T-helper 1 cell treated with Interleukin-12 subunit alpha and Interleukin-12 subunit beta and Interleukin-4 antibody, amounts not matched to agents 30 μg/mL and 1 μg/mL, for 36 hours (primary cell): Measurements from ENCODE around the gene STXBP5.
"Not testable (repeated sequence)": the region's sequence is repeated elsewhere in the genome, so short reads cannot be mapped to it uniquely, and the experiment has no call there.

ENCODE experiments used
- H3K27ac Mint-ChIP-seq: one replicate; pipeline ENCODE4 v1.8.0; 2021; ENCODE audit warnings: mild to moderate bottlenecking, mixed read lengths
- H3K27me3 Mint-ChIP-seq: one replicate; pipeline ENCODE4 v1.8.0; 2021; ENCODE audit warnings: low read depth, mixed read lengths
- H3K36me3 Mint-ChIP-seq: one replicate; pipeline ENCODE4 v1.8.0; 2021; ENCODE audit warnings: low read depth, mixed read lengths
- H3K4me1 Mint-ChIP-seq: one replicate; pipeline ENCODE4 v1.8.0; 2021; ENCODE audit warnings: low read depth, mixed read lengths
- H3K4me3 Mint-ChIP-seq: one replicate; pipeline ENCODE4 v1.8.0; 2021; ENCODE audit warnings: mild to moderate bottlenecking, moderate library complexity, mixed read lengths
- H3K9me3 Mint-ChIP-seq: one replicate; pipeline ENCODE4 v1.8.0; 2021; ENCODE audit warnings: mixed read lengths

The STXBP5 gene

DNA sequence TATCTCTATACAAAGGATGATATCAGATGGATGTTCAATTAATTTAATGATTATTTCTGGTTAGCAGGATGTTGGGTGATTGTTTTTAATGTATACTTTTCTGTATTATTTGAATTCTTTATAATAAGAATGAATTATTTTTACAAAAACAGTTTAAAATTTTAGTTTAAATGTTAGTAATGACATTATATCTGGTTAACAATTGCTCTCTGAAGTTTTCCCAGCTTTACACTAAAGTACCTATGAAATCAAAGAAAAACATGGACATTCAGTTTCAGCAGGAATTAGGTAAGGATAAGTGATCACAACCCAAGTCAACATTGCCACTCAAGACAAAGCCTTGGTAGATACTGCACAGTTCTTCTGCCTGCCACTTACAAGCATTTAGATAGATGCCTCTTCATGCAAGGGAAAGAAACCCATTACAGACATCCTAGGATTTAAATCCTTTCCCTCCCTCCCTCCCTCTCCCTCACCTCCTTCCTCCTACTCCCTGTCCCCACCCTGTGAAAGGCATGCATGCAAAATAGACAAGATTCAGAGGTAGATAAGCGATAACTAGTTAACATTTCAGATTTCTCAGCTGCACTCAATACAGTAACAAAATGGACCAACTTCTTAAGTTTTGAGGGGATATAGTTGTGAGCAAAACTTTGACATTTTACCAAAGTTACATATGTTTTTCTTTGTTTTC lies 143.8 kb downstream of the STXBP5 start:
- H3K27me3 Mint-ChIP-seq: no peaks in the 10 kb centered on the region

DNA sequence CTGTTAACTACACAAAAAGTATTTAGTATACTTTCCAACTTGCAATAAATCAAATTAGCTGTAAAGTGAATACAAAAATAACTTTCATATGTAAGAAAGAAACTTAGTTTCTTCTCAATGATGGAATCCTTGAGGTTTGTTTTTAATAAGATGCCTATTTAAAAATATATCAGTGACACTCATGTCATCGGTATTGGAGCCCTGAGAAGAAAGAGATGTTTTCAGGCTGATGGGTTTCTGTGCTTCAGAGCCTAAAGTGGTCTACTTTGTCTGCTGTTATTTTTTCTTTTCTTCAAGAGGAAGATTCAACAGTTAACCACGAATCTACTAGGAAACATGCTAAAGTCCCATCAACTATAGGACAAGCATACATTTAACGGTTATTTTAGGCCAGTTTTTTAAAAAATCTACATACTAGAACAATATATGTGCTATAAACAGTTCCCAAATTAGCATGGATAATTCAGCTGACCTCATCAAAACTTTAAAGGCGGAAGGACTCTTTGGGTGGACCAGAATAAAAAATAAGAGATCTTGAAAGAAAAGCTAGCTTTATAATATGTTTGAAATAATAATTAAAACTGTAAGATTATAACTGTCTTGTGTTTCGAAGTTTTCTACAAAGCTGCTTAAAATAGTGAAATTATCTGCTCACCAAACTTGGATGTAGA lies 157.2 kb downstream of the STXBP5 start:
- Mint-ChIP-seq H3K4me1 (no peaks in the 10 kb centered on the region), H3K27ac (no peak overlapping the region), H3K9me3 (peaks cover 3% of the 10 kb centered on the region), H3K4me3 (no peak overlapping the region), H3K36me3 (peaks cover 22% of the 10 kb centered on the region), H3K27me3 (no peaks in the 10 kb centered on the region)

More for the DNA sequence above, 143.8 kb downstream of the STXBP5 start:
- no peaks in the 10 kb centered on the region for H3K9me3 Mint-ChIP-seq
- no peak overlapping the region for H3K27ac Mint-ChIP-seq
- no peaks in the 10 kb centered on the region for H3K4me1 Mint-ChIP-seq
- H3K4me3 Mint-ChIP-seq: no peak overlapping the region
- H3K36me3 Mint-ChIP-seq: peaks cover 5% of the 10 kb centered on the region

- H3K27me3 Mint-ChIP-seq: no peaks in the 10 kb centered on the region
- H3K4me1 Mint-ChIP-seq: no peaks in the 10 kb centered on the region
- peaks cover 9% of the 10 kb centered on the region for H3K36me3 Mint-ChIP-seq
- no peaks in the 10 kb centered on the region for H3K9me3 Mint-ChIP-seq
- H3K4me3 Mint-ChIP-seq: no peak overlapping the region
- H3K27ac Mint-ChIP-seq: no peak overlapping the region
These were observed 162.1 kb downstream of the STXBP5 start for GRCh38 chr6:147366290-147366689.

DNA sequence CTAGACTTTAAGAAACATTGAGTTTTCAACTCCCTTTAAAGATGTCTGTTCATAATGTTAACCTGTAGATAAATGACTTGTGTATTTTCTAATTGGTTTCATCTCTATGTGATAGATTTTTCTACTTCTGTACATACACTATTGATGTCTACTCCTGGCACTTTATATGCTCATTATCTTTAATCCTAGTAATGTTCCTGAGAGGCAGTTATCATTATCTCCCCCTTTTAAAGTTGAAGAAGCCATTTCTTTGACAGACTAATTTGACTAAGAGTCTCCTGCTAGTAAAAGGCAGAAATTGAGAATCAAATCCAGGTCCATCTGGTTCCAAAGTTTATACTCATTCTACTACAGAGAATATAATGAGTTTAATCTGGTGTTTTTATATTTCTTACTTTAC lies 167.1 kb downstream of the STXBP5 start:
- no peaks in the 10 kb centered on the region for H3K27me3 Mint-ChIP-seq
- no peaks in the 10 kb centered on the region for H3K9me3 Mint-ChIP-seq
- H3K27ac Mint-ChIP-seq: no peak overlapping the region
- no peak overlapping the region for H3K4me3 Mint-ChIP-seq
- H3K36me3 Mint-ChIP-seq: peaks cover 13% of the 10 kb centered on the region
- no peaks in the 10 kb centered on the region for H3K4me1 Mint-ChIP-seq

GRCh38 chr6:147372806-147373205 lies 168.6 kb downstream of the STXBP5 start:
- Mint-ChIP-seq H3K36me3 (peaks cover 18% of the 10 kb centered on the region), H3K9me3 (no peaks in the 10 kb centered on the region), H3K4me1 (no peaks in the 10 kb centered on the region), H3K27ac (no peak overlapping the region), H3K4me3 (no peak overlapping the region), H3K27me3 (no peaks in the 10 kb centered on the region)

DNA sequence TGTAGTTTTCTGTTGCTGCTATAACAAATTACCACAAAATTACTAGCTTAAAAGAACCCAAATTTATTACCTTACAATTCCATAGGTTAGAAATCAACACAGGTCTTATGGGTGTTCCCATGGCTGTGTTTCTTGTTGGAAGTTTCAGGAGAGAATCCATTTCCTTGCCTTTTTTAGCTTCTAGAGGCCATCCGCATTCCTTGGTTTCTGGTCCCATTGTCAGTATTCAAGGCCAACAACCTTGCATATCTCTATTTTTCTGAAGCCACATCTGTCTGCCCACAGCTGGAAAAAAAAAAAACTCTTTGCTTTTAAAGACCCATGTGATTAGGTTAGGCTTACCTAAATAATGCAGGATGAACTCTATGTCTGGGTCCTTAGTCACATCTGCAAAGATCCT lies 174.6 kb downstream of the STXBP5 start:
- H3K4me3 Mint-ChIP-seq: no peak overlapping the region
- H3K9me3 Mint-ChIP-seq: no peaks in the 10 kb centered on the region
- peaks cover 20% of the 10 kb centered on the region for H3K36me3 Mint-ChIP-seq
- H3K27me3 Mint-ChIP-seq: no peaks in the 10 kb centered on the region
- H3K4me1 Mint-ChIP-seq: no peaks in the 10 kb centered on the region
- no peak overlapping the region for H3K27ac Mint-ChIP-seq

DNA sequence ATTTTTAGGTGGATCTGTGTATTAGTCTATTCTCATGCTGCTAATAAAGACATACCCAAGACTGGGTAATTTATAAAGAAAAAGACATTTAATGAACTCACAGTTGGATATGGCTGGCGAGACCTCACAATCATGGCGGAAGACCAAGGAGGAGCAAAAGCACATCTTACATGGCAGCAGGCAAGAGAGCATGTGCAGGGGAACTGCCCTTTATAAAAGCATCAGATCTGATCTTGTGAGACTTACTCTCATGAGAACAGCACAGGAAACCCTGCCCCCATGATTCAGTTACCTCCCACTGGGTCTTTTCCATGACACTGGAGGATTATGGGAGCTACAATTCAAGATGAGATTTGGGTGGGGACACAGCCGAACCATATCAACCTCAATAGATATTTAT lies 176.6 kb downstream of the STXBP5 start:
- H3K27ac Mint-ChIP-seq, H3K4me1 Mint-ChIP-seq, H3K27me3 Mint-ChIP-seq, H3K4me3 Mint-ChIP-seq, H3K9me3 Mint-ChIP-seq: not testable (repeated sequence)
- peaks cover 22% of the 10 kb centered on the region for H3K36me3 Mint-ChIP-seq

- H3K4me1 Mint-ChIP-seq: no peaks in the 10 kb centered on the region
- H3K36me3 Mint-ChIP-seq: peaks cover 18% of the 10 kb centered on the region
- H3K27ac Mint-ChIP-seq: no peak overlapping the region
- no peaks in the 10 kb centered on the region for H3K9me3 Mint-ChIP-seq
- H3K27me3 Mint-ChIP-seq: no peaks in the 10 kb centered on the region
- H3K4me3 Mint-ChIP-seq: no peak overlapping the region
These were observed 177.5 kb downstream of the STXBP5 start for GRCh38 chr6:147381712-147382111.

- Mint-ChIP-seq H3K27ac (no peak overlapping the region), H3K27me3 (no peaks in the 10 kb centered on the region)
These were observed 178.8 kb downstream of the STXBP5 start for GRCh38 chr6:147382945-147383554.

GRCh38 chr6:147384029-147384428 lies 179.8 kb downstream of the STXBP5 start:
- Mint-ChIP-seq H3K4me3 (no peak overlapping the region), H3K9me3 (no peaks in the 10 kb centered on the region), H3K36me3 (peaks cover 11% of the 10 kb centered on the region), H3K4me1 (no peaks in the 10 kb centered on the region), H3K27ac (no peak overlapping the region), H3K27me3 (no peaks in the 10 kb centered on the region)

More at GRCh38 chr6:147382945-147383554, 178.8 kb downstream of the STXBP5 start:
- H3K36me3 Mint-ChIP-seq: peaks cover 13% of the 10 kb centered on the region
- no peaks in the 10 kb centered on the region for H3K4me1 Mint-ChIP-seq
- H3K9me3 Mint-ChIP-seq: no peaks in the 10 kb centered on the region
- H3K4me3 Mint-ChIP-seq: no peak overlapping the region

DNA sequence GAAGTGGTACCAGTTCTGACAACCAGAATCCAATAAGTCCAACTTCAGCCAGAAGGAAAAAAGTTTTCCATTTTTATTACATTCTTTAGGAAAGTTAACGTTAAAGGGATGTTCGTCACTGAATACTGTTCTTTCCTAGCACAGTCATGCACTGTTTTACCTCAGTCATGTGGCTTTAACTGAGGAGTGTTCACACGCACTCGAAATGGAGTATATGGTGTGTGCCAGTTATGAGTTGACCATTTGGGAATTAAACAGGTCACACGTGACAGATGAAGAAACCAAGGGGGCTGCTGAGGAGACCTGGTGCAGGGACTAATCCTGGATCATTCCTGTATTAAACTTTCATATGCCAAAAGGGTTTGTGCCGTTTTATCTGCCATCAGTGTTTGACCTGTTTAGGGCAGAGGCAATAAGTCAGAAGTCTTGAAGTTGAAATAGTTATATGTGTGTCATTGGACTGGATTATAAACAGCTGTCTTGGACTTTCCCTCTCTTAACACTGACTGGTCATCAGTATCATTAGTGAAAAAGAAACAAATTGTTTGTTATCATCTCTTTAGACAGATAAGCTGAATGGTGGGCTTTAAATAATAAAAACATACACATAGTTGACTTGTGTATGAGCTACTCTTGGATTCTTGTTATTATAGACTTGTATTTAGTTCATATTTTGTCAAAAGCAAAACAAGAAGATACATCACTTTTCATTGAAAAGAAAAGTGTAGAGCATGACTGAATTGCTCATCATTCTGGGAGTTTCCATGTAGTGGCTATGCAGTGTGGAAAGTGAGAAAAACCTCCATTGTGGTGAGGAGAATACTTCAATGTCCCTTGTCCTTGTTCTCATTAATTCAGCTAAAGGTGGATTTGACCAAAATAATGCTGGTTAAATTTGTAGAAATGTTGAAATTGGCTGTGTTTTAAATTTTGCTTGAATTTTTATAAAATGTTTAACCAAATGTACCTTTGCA lies 180.8 kb downstream of the STXBP5 start:
- Mint-ChIP-seq H3K9me3 (no peaks in the 10 kb centered on the region), H3K27ac (no peak overlapping the region), H3K4me3 (no peak overlapping the region), H3K36me3 (peaks cover 10% of the 10 kb centered on the region), H3K27me3 (no peaks in the 10 kb centered on the region), H3K4me1 (no peaks in the 10 kb centered on the region)

GRCh38 chr6:147389463-147389862 lies 185.2 kb downstream of the STXBP5 start:
- H3K4me3 Mint-ChIP-seq: no peak overlapping the region
- no peaks in the 10 kb centered on the region for H3K4me1 Mint-ChIP-seq
- no peaks in the 10 kb centered on the region for H3K9me3 Mint-ChIP-seq
- no peak overlapping the region for H3K27ac Mint-ChIP-seq
- H3K27me3 Mint-ChIP-seq: no peaks in the 10 kb centered on the region
- H3K36me3 Mint-ChIP-seq: no peaks in the 10 kb centered on the region

GRCh38 chr6:147390909-147391536 lies 186.8 kb downstream of the STXBP5 start:
- Mint-ChIP-seq H3K4me1 (no peaks in the 10 kb centered on the region), H3K27ac (no peak overlapping the region), H3K36me3 (no peaks in the 10 kb centered on the region), H3K27me3 (no peaks in the 10 kb centered on the region), H3K9me3 (no peaks in the 10 kb centered on the region), H3K4me3 (no peak overlapping the region)
